Measurements from ENCODE around the gene RIPPLY3. TPM values are rescaled to one million over a fixed set of nuclear protein-coding genes. Genes with fewer than 3 reads are reported as not detected.
"Not testable (repeated sequence)": the region's sequence is repeated elsewhere in the genome, so short reads cannot be mapped to it uniquely, and the experiment has no call there.

The RIPPLY3 gene
- total RNA-seq, 1 donor from 2014 or later, result not detected

DNA sequence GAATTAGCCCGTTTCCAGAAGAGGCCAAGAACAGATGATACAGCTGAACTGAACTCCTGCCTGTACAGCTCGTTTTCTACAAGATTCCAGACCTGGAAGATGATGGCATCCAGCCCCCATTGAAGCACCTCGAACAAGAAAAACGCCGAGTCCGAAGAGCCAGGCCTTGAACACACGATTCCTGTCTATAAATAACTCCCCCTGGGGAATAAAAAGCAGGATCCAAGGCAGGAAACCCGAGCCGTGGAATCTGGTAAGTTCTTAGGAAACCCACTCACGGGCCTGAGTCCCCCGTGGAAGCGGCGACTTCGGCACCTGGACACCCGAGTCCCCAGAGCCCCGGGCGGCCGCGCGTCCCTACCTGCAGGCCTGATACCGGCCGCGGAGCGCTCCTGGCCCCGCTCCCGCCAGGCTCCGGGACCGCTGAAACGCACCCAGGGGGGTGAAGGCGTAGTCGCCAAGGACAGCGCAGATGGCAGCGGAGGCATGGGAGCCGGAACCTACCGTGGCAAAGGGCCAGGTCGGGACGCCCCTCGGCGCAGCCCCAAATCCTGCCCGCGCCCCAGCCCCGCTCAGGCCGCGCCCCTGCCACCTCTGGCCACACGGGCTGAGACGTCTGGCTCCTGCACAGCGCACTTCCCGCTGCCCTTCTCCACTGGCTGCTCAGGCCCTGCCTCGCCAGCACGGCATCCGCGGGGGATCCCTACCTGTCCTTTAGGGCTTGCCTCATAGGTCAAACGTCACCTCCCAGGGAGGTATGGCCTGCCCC is 26.0 kb upstream of the RIPPLY3 start:
- ATAC-seq (peak; percentile 64), DNase-seq (ENCODE audit: low spot score) (peak; percentile 61)
- intact Hi-C loops (cut with DNase I), result no loop called here

- intact Hi-C loops (cut with DNase I), result no loop called here
- DNase-seq (ENCODE audit: low spot score), result no peak
- no peak for ATAC-seq
Observed at GRCh38 chr21:36981049-36981391, 25.5 kb upstream of the RIPPLY3 start.

DNA sequence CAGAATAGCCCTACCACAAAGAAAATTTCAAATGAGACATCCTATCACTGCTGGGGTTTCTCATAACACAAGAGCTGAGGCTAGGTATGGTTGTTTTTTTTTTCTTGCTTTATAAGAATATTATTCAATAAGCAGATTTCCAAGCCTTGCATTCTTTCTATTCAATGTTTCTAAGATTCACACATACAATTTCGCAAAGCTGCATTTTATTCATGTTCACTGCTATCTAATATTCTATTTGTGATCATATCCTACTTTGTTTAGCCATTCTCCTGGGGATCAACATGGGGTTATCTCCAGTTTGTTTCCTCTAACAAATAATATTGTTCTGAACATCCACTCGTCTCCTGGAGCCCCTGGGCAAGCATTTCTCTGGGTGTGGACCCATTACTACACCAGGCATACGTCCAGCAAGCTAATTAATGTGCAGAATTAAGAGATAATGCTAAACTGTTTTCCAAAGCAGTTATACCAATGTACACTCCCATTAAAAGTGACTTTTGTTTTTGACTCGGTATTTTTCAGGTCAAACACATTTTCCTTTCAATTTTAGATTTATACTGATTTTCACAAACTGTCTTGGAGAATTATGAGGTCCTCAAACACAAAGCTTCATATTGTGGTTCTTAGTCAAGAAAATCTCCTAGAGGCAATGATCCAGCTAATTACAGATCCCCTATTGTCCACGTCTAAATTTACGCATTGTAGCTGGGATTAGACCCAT is 24.4 kb upstream of the RIPPLY3 start:
- DNase-seq (ENCODE audit: low spot score), result no peak
- ATAC-seq, result no peak
- intact Hi-C loops (cut with DNase I), result no loop called here

- ATAC-seq (no peak), DNase-seq (ENCODE audit: low spot score) (no peak)
- intact Hi-C loops (cut with DNase I), result no loop called here
Observed at GRCh38 chr21:36985751-36986594, 20.5 kb upstream of the RIPPLY3 start.

GRCh38 chr21:36987845-36988244 is 18.7 kb upstream of the RIPPLY3 start:
- no peak for DNase-seq (ENCODE audit: low spot score)
- intact Hi-C loops (cut with DNase I), result loop anchor here (2.0 kb wide), 1 partner anchor 49 kb away; no protein-coding TSS in a partner anchor
- no peak for ATAC-seq

DNA sequence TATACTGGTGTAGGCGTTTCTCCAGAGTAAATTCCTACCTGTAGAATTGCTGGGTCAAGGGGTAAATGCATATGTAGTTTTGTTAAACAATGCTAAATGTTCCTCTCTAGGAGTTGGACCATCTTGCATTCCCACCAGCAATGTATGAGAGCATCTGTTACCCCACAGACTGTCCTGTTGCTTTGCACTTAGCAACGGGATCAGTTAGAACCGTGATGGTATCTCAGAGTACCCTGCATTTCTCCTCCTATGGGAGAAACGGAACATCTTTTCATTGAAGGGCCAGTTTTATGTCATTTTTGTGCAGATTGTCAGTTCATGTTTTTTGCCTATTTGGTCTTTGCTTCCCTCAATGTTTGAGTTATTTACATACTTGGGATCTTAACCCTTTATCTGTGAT is 18.0 kb upstream of the RIPPLY3 start:
- ATAC-seq (no peak), DNase-seq (ENCODE audit: low spot score) (no peak)
- intact Hi-C loops (cut with DNase I), result loop anchor here (2.0 kb wide), 1 partner anchor 50 kb away; no protein-coding TSS in a partner anchor

DNA sequence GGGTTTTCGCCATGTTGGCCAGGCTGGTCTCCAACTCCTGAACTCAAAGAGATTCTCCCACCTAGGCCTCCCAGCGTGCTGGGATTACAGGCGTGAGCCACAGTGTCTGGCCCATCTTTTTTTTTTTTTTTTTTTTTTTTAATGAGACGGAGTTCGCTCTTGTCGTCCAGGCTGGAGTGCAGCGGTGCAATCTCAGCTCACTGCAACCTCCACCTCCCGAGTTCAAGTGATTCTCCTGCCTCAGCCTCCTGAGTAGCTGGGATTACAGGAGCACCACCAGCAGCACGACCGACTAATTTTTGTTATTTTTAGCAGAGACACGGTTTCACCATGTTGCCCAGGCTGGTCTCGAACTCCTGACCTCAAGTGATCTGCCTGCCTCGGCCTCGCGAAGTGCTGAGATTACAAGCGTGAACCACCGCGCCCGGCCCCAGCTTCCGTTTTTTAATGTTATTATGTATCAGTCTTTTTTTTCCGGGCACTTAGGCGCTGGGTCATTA is 17.3 kb upstream of the RIPPLY3 start:
- not testable (repeated sequence) for ATAC-seq; DNase-seq (ENCODE audit: low spot score)
- intact Hi-C loops (cut with DNase I), result loop anchor here (2.0 kb wide), 1 partner anchor 50 kb away; no protein-coding TSS in a partner anchor

DNA sequence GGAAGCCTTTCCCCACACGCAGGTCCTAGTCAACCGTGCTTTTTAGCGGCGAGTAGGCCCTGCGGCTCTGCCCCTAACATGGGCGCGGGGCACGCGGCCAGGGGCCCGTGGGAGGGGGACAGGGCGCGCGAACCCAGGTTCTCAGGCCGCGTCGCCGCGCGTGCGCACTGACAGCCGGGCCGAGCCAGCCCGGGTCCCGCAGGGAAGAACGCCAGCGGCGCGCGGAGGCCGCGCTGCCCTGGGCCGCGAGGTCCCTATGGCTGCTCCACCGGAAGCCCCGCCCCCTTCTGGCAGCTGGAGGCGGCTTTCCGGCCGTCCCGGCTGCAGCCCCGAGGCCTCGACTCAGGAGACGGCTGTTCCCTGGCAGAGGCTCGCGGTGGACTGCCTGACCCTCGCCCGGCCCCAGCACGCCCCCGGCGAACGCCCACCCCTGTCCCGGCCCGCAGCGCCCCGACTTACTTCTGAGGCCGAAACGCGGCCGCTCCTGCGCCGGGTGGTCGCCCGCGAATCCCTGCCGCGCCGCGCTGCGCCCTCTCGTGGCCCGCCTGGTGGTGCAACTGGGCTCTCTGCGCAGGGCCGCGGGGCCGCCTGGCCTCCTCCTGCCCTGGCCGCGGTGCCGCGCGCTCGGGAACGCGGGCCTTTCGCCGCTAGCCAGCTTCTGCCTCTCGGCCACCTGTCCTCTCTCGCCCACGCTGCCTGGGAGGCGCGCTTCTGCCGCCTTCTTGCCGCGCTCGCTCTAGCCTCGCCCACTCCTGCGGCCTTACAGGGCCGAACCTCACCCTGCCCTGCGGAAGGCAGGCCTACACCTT is 16.6 kb upstream of the RIPPLY3 start:
- peak; percentile 96 for DNase-seq (ENCODE audit: low spot score)
- intact Hi-C loops (cut with DNase I), result loop anchor here (2.0 to 5.0 kb wide), 2 partner anchors 51 to 82 kb away; partner anchors contain the start of genes PIGP and TTC3
- peak; percentile 96 for ATAC-seq

- intact Hi-C loops (cut with DNase I), result loop anchor here (5.0 kb wide), 1 partner anchor 82 kb away; the partner anchor contains the start of genes PIGP and TTC3
- ATAC-seq (no peak), DNase-seq (ENCODE audit: low spot score) (no peak)
Observed at GRCh38 chr21:36990508-36991205, 15.8 kb upstream of the RIPPLY3 start.

- intact Hi-C loops (cut with DNase I), result loop anchor here (5.0 kb wide), 1 partner anchor 80 kb away; the partner anchor contains the start of genes PIGP and TTC3
- DNase-seq (ENCODE audit: low spot score) (no peak), ATAC-seq (no peak)
Observed at GRCh38 chr21:36992671-36993070, 13.8 kb upstream of the RIPPLY3 start.

GRCh38 chr21:36994501-36995158 is 11.9 kb upstream of the RIPPLY3 start:
- no peak for DNase-seq (ENCODE audit: low spot score)
- intact Hi-C loops (cut with DNase I), result loop anchor here (5.0 kb wide), 1 partner anchor 78 kb away; the partner anchor contains the start of genes PIGP and TTC3
- ATAC-seq, result no peak

GRCh38 chr21:36995285-36995684 is 11.2 kb upstream of the RIPPLY3 start:
- DNase-seq (ENCODE audit: low spot score), result not testable (repeated sequence)

GRCh38 chr21:36999131-36999898 is 7.2 kb upstream of the RIPPLY3 start:
- intact Hi-C loops (cut with DNase I), result no loop called here
- ATAC-seq (no peak), DNase-seq (ENCODE audit: low spot score) (no peak)

More at GRCh38 chr21:36995285-36995684, 11.2 kb upstream of the RIPPLY3 start:
- intact Hi-C loops (cut with DNase I); ATAC-seq: not testable (repeated sequence)

DNA sequence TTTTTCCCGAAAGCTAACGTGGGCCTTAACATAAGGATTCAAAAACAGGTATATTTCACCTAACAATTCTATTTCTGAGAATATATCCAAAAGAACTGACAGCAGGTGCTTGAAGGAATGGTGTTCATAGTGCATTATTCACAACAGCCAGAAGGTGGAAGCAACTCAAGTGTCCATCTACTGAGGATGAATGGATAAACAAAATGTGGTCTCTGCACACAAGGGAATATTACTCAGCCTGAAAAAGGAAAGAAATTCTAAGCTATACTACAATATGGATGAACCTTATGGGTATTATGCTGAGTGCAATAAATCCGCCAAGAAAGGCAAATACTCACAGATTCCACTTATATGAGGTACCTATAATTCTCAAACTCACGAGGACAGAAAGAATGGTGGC is 6.1 kb upstream of the RIPPLY3 start:
- intact Hi-C loops (cut with DNase I), result no loop called here
- ATAC-seq, result no peak
- DNase-seq (ENCODE audit: low spot score), result no peak

GRCh38 chr21:37001441-37001840 is 5.1 kb upstream of the RIPPLY3 start:
- ATAC-seq, result no peak
- intact Hi-C loops (cut with DNase I), result no loop called here
- DNase-seq (ENCODE audit: low spot score), result no peak

DNA sequence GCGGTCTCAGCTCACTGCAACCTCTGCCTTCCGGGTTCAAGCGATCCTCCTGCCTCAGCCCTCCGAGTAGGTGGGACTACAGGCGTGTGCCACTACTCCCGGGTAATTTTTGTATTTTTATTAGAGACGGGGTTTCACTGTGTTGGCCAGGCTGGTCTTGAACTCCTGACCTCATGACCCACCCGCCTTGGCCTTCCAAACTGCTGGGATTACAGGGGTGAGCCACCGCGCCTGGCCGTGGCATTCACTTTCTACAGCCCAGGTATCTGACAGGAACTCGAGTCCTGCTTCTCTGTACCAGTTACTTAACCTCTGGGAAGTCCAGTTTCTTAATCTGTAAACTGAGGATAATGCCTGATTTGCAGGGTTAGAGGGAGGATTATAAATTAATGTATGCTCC is 3.7 kb upstream of the RIPPLY3 start:
- DNase-seq (ENCODE audit: low spot score); intact Hi-C loops (cut with DNase I); ATAC-seq: not testable (repeated sequence)

All from sciatic nerve (tissue), 2 donors.